Measurements from ENCODE around the gene CDC20B.
"Not testable (repeated sequence)": the region's sequence is repeated elsewhere in the genome, so short reads cannot be mapped to it uniquely, and the experiment has no call there.

Gene CDC20B

GRCh38 chr5:55110217-55110616, 62.8 kb downstream of the CDC20B start:
- Histone ChIP-seq H2AFZ (ENCODE audit: low read length) (no peak overlapping the region), H3K36me3 (ENCODE audit: insufficient read depth, low read length) (no peaks in the 10 kb centered on the region), H3K4me3 (ENCODE audit: low read depth, low read length, poor library complexity, severe bottlenecking) (no peak overlapping the region), H3F3A (ENCODE audit: insufficient read depth, low read length) (no peaks in the 10 kb centered on the region), H3K27ac (ENCODE audit: low read depth, low read length, poor library complexity, severe bottlenecking) (no peak overlapping the region), H3K9me2 (ENCODE audit: low read depth, low read length) (no peaks in the 10 kb centered on the region), H3K27me3 (ENCODE audit: insufficient read depth, low read length) (no peaks in the 10 kb centered on the region), H4K20me1 (ENCODE audit: insufficient read depth, low read length) (no peaks in the 10 kb centered on the region), H3K4me1 (ENCODE audit: insufficient read depth, low read length, severe bottlenecking) (no peaks in the 10 kb centered on the region), H3K9ac (ENCODE audit: low read length) (no peak overlapping the region), H3K79me2 (ENCODE audit: insufficient read depth, low read length) (no peaks in the 10 kb centered on the region), H3K9me3 (ENCODE audit: low read length) (0 out of 2 replicates have a peak, but pooled peaks cover 2% of the 10 kb centered on the region), H3K4me2 (ENCODE audit: low read length) (no peak overlapping the region)
- no peak for TF ChIP-seq CTCF (IDR thresholded peaks at IDR 0.05; ENCODE audit: low read length)
- no peak for TF ChIP-seq EZH2 (IDR thresholded peaks at IDR 0.05; ENCODE audit: borderline replicate concordance, low read length)

- Histone ChIP-seq H4K20me1 (ENCODE audit: insufficient read depth, low read length) (no peaks in the 10 kb centered on the region), H3K36me3 (ENCODE audit: insufficient read depth, low read length) (no peaks in the 10 kb centered on the region), H3K4me3 (ENCODE audit: low read depth, low read length, poor library complexity, severe bottlenecking) (no peak overlapping the region), H3K27ac (ENCODE audit: low read depth, low read length, poor library complexity, severe bottlenecking) (no peak overlapping the region), H3F3A (ENCODE audit: insufficient read depth, low read length) (no peaks in the 10 kb centered on the region), H3K9ac (ENCODE audit: low read length) (no peak overlapping the region), H3K27me3 (ENCODE audit: insufficient read depth, low read length) (no peaks in the 10 kb centered on the region), H3K9me3 (ENCODE audit: low read length) (0 out of 2 replicates have a peak, but pooled peaks cover 2% of the 10 kb centered on the region), H3K9me2 (ENCODE audit: low read depth, low read length) (no peaks in the 10 kb centered on the region), H2AFZ (ENCODE audit: low read length) (no peak overlapping the region), H3K4me2 (ENCODE audit: low read length) (no peak overlapping the region), H3K79me2 (ENCODE audit: insufficient read depth, low read length) (no peaks in the 10 kb centered on the region), H3K4me1 (ENCODE audit: insufficient read depth, low read length, severe bottlenecking) (no peaks in the 10 kb centered on the region)
- TF ChIP-seq EZH2 (IDR thresholded peaks at IDR 0.05; ENCODE audit: borderline replicate concordance, low read length): no peak
Observed at GRCh38 chr5:55108661-55109060, 64.3 kb downstream of the CDC20B start.

GRCh38 chr5:55105976-55106375, 67.0 kb downstream of the CDC20B start:
- not testable (repeated sequence) for H3K9ac ChIP-seq (ENCODE audit: low read length); H3K36me3 ChIP-seq (ENCODE audit: insufficient read depth, low read length); H3K9me2 ChIP-seq (ENCODE audit: low read depth, low read length); H3K27ac ChIP-seq (ENCODE audit: low read depth, low read length, poor library complexity, severe bottlenecking); H3K4me3 ChIP-seq (ENCODE audit: low read depth, low read length, poor library complexity, severe bottlenecking); H3K79me2 ChIP-seq (ENCODE audit: insufficient read depth, low read length); H4K20me1 ChIP-seq (ENCODE audit: insufficient read depth, low read length); H3K27me3 ChIP-seq (ENCODE audit: insufficient read depth, low read length); H3K9me3 ChIP-seq (ENCODE audit: low read length); H3F3A ChIP-seq (ENCODE audit: insufficient read depth, low read length); H3K4me1 ChIP-seq (ENCODE audit: insufficient read depth, low read length, severe bottlenecking); H2AFZ ChIP-seq (ENCODE audit: low read length); H3K4me2 ChIP-seq (ENCODE audit: low read length)

GRCh38 chr5:55104946-55105701, 67.9 kb downstream of the CDC20B start:
- Histone ChIP-seq H3K36me3 (ENCODE audit: insufficient read depth, low read length) (no peaks in the 10 kb centered on the region), H3K9ac (ENCODE audit: low read length) (no peak overlapping the region), H3K79me2 (ENCODE audit: insufficient read depth, low read length) (no peaks in the 10 kb centered on the region), H3F3A (ENCODE audit: insufficient read depth, low read length) (no peaks in the 10 kb centered on the region), H3K4me3 (ENCODE audit: low read depth, low read length, poor library complexity, severe bottlenecking) (no peak overlapping the region), H4K20me1 (ENCODE audit: insufficient read depth, low read length) (no peaks in the 10 kb centered on the region), H3K27me3 (ENCODE audit: insufficient read depth, low read length) (no peaks in the 10 kb centered on the region), H3K4me1 (ENCODE audit: insufficient read depth, low read length, severe bottlenecking) (no peaks in the 10 kb centered on the region), H3K27ac (ENCODE audit: low read depth, low read length, poor library complexity, severe bottlenecking) (no peak overlapping the region), H3K4me2 (ENCODE audit: low read length) (no peak overlapping the region), H3K9me3 (ENCODE audit: low read length) (no peaks in the 10 kb centered on the region), H3K9me2 (ENCODE audit: low read depth, low read length) (no peaks in the 10 kb centered on the region), H2AFZ (ENCODE audit: low read length) (no peak overlapping the region)
- TF ChIP-seq EZH2 (IDR thresholded peaks at IDR 0.05; ENCODE audit: borderline replicate concordance, low read length) (no peak), CTCF (IDR thresholded peaks at IDR 0.05; ENCODE audit: low read length) (no peak)

All from OCI-LY1 (cell line).